ENCODE measurements around the gene ATF6B. TPM values are rescaled to one million over a fixed set of nuclear protein-coding genes. Genes with fewer than 3 reads are reported as not detected.
A peak's percentile ranks its signal among the peaks of the same experiment; 100 is the strongest.

The ATF6B gene
- total and polyA plus RNA-seq, 2 of the 13 experiments (the other 11 are each of a cell fraction or from before 2014, with no cell fraction given) = 18.1 to 44.0 TPM

DNA sequence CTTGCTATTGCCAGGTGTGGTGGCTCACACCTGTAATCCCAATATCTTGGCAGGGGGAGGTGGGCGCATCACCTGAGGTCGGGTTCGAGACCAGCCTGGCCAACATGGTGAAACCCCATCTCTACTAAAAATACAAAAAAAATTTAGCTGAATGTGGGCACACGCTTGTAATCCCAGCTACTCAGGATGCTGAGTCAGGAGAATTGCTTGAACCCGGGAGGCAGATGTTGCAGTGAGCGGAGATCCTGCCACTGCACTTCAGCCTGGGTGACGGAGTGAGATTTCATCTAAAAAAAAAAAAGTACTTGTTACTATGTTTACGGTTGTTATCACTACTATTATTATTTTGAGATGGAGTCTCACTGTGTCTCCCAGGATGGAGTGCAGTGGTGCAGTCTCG lies 28.8 kb upstream of the ATF6B start:
- intact Hi-C loops (cut with micrococcal nuclease; ENCODE audit: unreplicated experiment) = no loop called here
- FAIRE-seq = no peak

DNA sequence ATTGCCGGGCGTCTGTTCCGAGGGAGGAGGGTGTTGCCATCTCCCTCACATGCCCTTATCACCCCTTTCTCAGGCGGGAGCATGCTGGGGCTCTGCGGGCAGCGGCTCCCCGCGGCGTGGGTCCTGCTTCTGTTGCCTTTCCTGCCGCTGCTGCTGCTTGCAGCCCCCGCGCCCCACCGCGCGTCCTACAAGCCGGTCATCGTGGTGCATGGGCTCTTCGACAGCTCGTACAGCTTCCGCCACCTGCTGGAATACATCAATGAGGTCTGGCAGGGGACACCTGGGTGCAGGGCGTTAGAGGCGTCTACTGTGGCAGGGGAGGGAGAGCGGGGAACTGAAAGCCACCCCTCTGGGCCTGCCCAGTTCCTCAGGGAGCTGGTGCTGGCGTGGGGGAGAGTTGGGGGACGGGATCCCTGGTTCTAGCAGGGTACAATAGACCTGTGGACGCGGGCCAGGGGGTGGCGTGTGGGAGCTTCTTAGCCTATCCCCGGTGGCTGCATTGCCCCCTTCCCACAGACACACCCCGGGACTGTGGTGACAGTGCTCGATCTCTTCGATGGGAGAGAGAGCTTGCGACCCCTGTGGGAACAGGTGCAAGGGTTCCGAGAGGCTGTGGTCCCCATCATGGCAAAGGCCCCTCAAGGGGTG lies 26.6 kb upstream of the ATF6B start:
- ChIA-PET CTCF (ENCODE audit: low intra/inter-chr PET ratio, low total read pairs) (interaction anchor here (1.0 to 4.3 kb wide), 6 partner anchors 27 to 106 kb away, joined by 4 to 97 read pairs (median 4); partner anchors contain the start of gene ATF6B), POLR2A (interaction anchor here (0.9 to 1.3 kb wide), 8 partner anchors 10 to 817 kb away, joined by 3 to 8 read pairs (median 4); partner anchors contain the start of genes AGPAT1, ATF6B, EGFL8 and PBX2)
- peak overlapping the region; percentile 37 for H2AFZ ChIP-seq (ENCODE audit: low read length)
- peak; percentile 37; the same call in 1 of the 2 replicates for TF ChIP-seq ZSCAN9 (CRISPR knock-in tag; IDR thresholded peaks at IDR 0.05; ENCODE audit: borderline replicate concordance)
- no peak for TF ChIP-seq ZSCAN30 (CRISPR knock-in tag; IDR thresholded peaks at IDR 0.05)
- TF ChIP-seq PRMT3 (CRISPR knock-in tag; IDR thresholded peaks at IDR 0.05; ENCODE audit: borderline replicate concordance, low read depth) = peak; percentile 27; the same call in 1 of the 2 replicates
- TF ChIP-seq ZFP1 (CRISPR knock-in tag; IDR thresholded peaks at IDR 0.05) = no peak
- no peak for TF ChIP-seq ZSCAN12 (CRISPR knock-in tag; IDR thresholded peaks at IDR 0.05)
- TF ChIP-seq HDAC2 (CRISPR knock-in tag; IDR thresholded peaks at IDR 0.05) = peak; percentile 37; the same call in 1 of the 2 replicates
- 0 out of 2 replicates have a peak, but pooled peaks have one; percentile 1 for TF ChIP-seq ZNF572 (CRISPR knock-in tag; IDR thresholded peaks at IDR 0.05)
- TF ChIP-seq, protein P1, sequence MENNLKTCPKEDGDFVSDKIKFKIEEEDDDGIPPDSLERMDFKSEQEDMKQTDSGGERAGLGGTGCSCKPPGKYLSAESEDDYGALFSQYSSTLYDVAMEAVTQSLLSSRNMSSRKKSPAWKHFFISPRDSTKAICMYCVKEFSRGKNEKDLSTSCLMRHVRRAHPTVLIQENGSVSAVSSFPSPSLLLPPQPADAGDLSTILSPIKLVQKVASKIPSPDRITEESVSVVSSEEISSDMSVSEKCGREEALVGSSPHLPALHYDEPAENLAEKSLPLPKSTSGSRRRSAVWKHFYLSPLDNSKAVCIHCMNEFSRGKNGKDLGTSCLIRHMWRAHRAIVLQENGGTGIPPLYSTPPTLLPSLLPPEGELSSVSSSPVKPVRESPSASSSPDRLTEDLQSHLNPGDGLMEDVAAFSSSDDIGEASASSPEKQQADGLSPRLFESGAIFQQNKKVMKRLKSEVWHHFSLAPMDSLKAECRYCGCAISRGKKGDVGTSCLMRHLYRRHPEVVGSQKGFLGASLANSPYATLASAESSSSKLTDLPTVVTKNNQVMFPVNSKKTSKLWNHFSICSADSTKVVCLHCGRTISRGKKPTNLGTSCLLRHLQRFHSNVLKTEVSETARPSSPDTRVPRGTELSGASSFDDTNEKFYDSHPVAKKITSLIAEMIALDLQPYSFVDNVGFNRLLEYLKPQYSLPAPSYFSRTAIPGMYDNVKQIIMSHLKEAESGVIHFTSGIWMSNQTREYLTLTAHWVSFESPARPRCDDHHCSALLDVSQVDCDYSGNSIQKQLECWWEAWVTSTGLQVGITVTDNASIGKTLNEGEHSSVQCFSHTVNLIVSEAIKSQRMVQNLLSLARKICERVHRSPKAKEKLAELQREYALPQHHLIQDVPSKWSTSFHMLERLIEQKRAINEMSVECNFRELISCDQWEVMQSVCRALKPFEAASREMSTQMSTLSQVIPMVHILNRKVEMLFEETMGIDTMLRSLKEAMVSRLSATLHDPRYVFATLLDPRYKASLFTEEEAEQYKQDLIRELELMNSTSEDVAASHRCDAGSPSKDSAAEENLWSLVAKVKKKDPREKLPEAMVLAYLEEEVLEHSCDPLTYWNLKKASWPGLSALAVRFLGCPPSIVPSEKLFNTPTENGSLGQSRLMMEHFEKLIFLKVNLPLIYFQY (CRISPR knock-in tag; IDR thresholded peaks at IDR 0.05; ENCODE audit: borderline replicate concordance) = no peak

More for the DNA sequence above, 28.8 kb upstream of the ATF6B start:
- ChIA-PET CTCF (ENCODE audit: low intra/inter-chr PET ratio, low total read pairs) (no interaction called here), POLR2A (no interaction called here)
- no peaks in the 10 kb centered on the region; a peak in 1 of 5 replicates for H3K27me3 ChIP-seq (ENCODE audit: control insufficient read depth in 1 of 2, insufficient read depth in 2 of 2, low read length in 2 of 2)
- H3K79me2 ChIP-seq (ENCODE audit: insufficient read depth, low read length) = peaks cover 17% of the 10 kb centered on the region
- no peak for DNase-seq (ENCODE audit: low spot score)
- 94% methylated on average over 9 of the region's 9 CpGs for WGBS (ENCODE audit: low lambda C conversion rate)
- H2AFZ ChIP-seq (ENCODE audit: low read length) = no peak overlapping the region
- ATAC-seq = no peak
- no peak overlapping the region for H3K4me2 ChIP-seq (ENCODE audit: low read depth, low read length)
- peaks cover 18 to 32% of the 10 kb centered on the region in 2 experiments for H3K36me3 ChIP-seq (replicated peaks in 1 of 2; ENCODE audit: control insufficient read depth in 1 of 2, insufficient read depth in 2 of 2, low read length in 2 of 2)
- H3K9me3 ChIP-seq (ENCODE audit: low read length) = no peaks in the 10 kb centered on the region
- H3K27ac ChIP-seq (ENCODE audit: extremely low read length, insufficient read depth, low read length) = no peak overlapping the region
- TF ChIP-seq DMAP1 (CRISPR knock-in tag; IDR thresholded peaks at IDR 0.05) (no peak), ZNF709 (CRISPR knock-in tag; IDR thresholded peaks at IDR 0.05) (no peak), MIER2 (CRISPR knock-in tag; IDR thresholded peaks at IDR 0.05) (no peak), ZNF7 (CRISPR knock-in tag; IDR thresholded peaks at IDR 0.05) (no peak), MAFF (IDR thresholded peaks at IDR 0.05; ENCODE audit: low read depth, low read length) (peak; percentile 79), MAFK (conservative IDR thresholded peaks at IDR 0.05 in 1 of 2, IDR thresholded peaks at IDR 0.05 in 1 of 2; ENCODE audit: low read length in 2 of 2) (peak; percentile 75 to 86), MTA3 (CRISPR knock-in tag; IDR thresholded peaks at IDR 0.05) (no peak)
- TF ChIP-seq, protein P2, sequence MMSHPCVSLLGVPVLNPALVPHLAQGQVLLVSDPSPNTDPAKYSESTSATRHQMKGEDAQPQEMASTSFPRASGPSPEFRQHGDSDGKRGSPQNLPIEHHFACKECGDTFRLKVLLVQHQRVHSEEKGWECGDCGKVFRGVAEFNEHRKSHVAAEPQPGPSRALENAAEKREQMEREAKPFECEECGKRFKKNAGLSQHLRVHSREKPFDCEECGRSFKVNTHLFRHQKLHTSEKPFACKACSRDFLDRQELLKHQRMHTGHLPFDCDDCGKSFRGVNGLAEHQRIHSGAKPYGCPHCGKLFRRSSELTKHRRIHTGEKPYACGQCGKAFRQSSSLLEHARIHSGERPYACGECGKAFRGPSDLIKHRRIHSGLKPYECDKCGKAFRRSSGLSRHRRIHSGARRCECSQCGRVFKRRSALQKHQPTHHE (CRISPR knock-in tag; IDR thresholded peaks at IDR 0.05; ENCODE audit: borderline replicate concordance) = no peak
- no peak overlapping the region for H3K9ac ChIP-seq (ENCODE audit: insufficient read depth, low read depth, low read length)
- in situ Hi-C loops (cut with HindIII; ENCODE audit: extremely low pct_ligation_motif_present, low pct_unique_long_range_greater_than_20kb) = no loop called here
- BruUV-seq (replicated peaks) = no TSS peak
- H4K20me1 ChIP-seq (ENCODE audit: insufficient read depth, low read length) = no peaks in the 10 kb centered on the region
- no peak overlapping the region for H3K4me3 ChIP-seq (replicated peaks in 1 of 3; ENCODE audit: insufficient read depth in 1 of 3, low read depth in 2 of 3, low read length in 3 of 3)
- H3K4me1 ChIP-seq (ENCODE audit: insufficient read depth, low read length) = peaks cover 28% of the 10 kb centered on the region

More for the DNA sequence above, 26.6 kb upstream of the ATF6B start:
- H3K9me3 ChIP-seq (ENCODE audit: low read length) = no peaks in the 10 kb centered on the region
- FAIRE-seq = peak; percentile 59
- TSS peak; percentile 75 for BruUV-seq (replicated peaks)
- no peaks in the 10 kb centered on the region for H4K20me1 ChIP-seq (ENCODE audit: insufficient read depth, low read length)
- DNase-seq (ENCODE audit: low spot score) = peak; percentile 86
- WGBS (ENCODE audit: low lambda C conversion rate) = 5% methylated on average over 30 of the region's 34 CpGs
- H3K27me3 ChIP-seq (ENCODE audit: control insufficient read depth in 1 of 2, insufficient read depth in 2 of 2, low read length in 2 of 2) = no peaks in the 10 kb centered on the region; a peak in 1 of 5 replicates
- in situ Hi-C loops (cut with HindIII; ENCODE audit: extremely low pct_ligation_motif_present, low pct_unique_long_range_greater_than_20kb) (loop anchor here (5.0 kb wide), 1 partner anchor 37 kb away; no protein-coding TSS in a partner anchor), intact Hi-C loops (cut with micrococcal nuclease; ENCODE audit: unreplicated experiment) (loop anchor here (1.0 kb wide), 5 partner anchors 24 to 67 kb away; partner anchors contain the start of genes FKBPL and RNF5)
- H3K9ac ChIP-seq (ENCODE audit: insufficient read depth, low read depth, low read length) = peak overlapping the region; percentile 91
- H3K27ac ChIP-seq (ENCODE audit: extremely low read length, insufficient read depth, low read length) = peak overlapping the region; percentile 88
- H3K79me2 ChIP-seq (ENCODE audit: insufficient read depth, low read length) = peaks cover 17% of the 10 kb centered on the region
- ATAC-seq = peak; percentile 89
- peaks cover 28% of the 10 kb centered on the region for H3K4me1 ChIP-seq (ENCODE audit: insufficient read depth, low read length)
- H3K4me3 ChIP-seq (replicated peaks in 1 of 3; ENCODE audit: insufficient read depth in 1 of 3, low read depth in 2 of 3, low read length in 3 of 3) = peak overlapping the region; percentile 78 to 91 (median 88)
- peaks cover 18 to 32% of the 10 kb centered on the region in 2 experiments for H3K36me3 ChIP-seq (replicated peaks in 1 of 2; ENCODE audit: control insufficient read depth in 1 of 2, insufficient read depth in 2 of 2, low read length in 2 of 2)
- H3K4me2 ChIP-seq (ENCODE audit: low read depth, low read length) = peak overlapping the region; percentile 94

All from HepG2 (cell line).